Endothelial cell (in vitro differentiated cells): ENCODE data around the gene NAV2. TPM values are rescaled to one million over a fixed set of nuclear protein-coding genes. Genes with fewer than 3 reads are reported as not detected.

Source experiments
- DNase-seq: peaks from one replicate; pipeline ENCODE4 v3.0.0; 2021; ENCODE audit warnings: low spot score
- H3K27ac Mint-ChIP-seq: one replicate; pipeline ENCODE4 v1.8.0; 2021; ENCODE audit warnings: mixed read lengths, inconsistent platforms; ENCODE audit not compliant: unreplicated experiment
- H3K27me3 Mint-ChIP-seq: one replicate; pipeline ENCODE4 v1.8.0; 2021; ENCODE audit warnings: mild to moderate bottlenecking, moderate library complexity, mixed read lengths, inconsistent platforms; ENCODE audit not compliant: unreplicated experiment
- H3K36me3 Mint-ChIP-seq: one replicate; pipeline ENCODE4 v1.8.0; 2021; ENCODE audit warnings: mild to moderate bottlenecking, low read depth, mixed read lengths, inconsistent platforms; ENCODE audit not compliant: unreplicated experiment
- H3K4me1 Mint-ChIP-seq: one replicate; pipeline ENCODE4 v1.8.0; 2021; ENCODE audit warnings: mild to moderate bottlenecking, mixed read lengths, inconsistent platforms; ENCODE audit not compliant: unreplicated experiment
- H3K4me3 Mint-ChIP-seq: one replicate; pipeline ENCODE4 v1.8.0; 2021; ENCODE audit warnings: mild to moderate bottlenecking, mixed read lengths, inconsistent platforms; ENCODE audit not compliant: unreplicated experiment
- H3K9me3 Mint-ChIP-seq: one replicate; pipeline ENCODE4 v1.8.0; 2021; ENCODE audit warnings: mixed read lengths, inconsistent platforms; ENCODE audit not compliant: unreplicated experiment
- CTCF ChIP-seq: fragments of 200-600 bp; sonication (generic); IDR thresholded peaks from one replicate; pipeline ENCODE4 v1.5.0; 2021; ENCODE audit warnings: antibody characterized with exemption; ENCODE audit not compliant: unreplicated experiment
- total RNA-seq: library from RNA; stranded (reverse); fragmentation: NEBNext Ultra II Directional; extraction: Animal tissue kit (Norgen Biotek cat#: 25700); gene quantifications from one replicate; pipeline ENCODE4 v1.2.1, GENCODE V29; 2021; ENCODE audit not compliant: unreplicated experiment

The NAV2 gene
- total RNA-seq, 1 donor from 2014 or later, result 15.6 TPM

DNA sequence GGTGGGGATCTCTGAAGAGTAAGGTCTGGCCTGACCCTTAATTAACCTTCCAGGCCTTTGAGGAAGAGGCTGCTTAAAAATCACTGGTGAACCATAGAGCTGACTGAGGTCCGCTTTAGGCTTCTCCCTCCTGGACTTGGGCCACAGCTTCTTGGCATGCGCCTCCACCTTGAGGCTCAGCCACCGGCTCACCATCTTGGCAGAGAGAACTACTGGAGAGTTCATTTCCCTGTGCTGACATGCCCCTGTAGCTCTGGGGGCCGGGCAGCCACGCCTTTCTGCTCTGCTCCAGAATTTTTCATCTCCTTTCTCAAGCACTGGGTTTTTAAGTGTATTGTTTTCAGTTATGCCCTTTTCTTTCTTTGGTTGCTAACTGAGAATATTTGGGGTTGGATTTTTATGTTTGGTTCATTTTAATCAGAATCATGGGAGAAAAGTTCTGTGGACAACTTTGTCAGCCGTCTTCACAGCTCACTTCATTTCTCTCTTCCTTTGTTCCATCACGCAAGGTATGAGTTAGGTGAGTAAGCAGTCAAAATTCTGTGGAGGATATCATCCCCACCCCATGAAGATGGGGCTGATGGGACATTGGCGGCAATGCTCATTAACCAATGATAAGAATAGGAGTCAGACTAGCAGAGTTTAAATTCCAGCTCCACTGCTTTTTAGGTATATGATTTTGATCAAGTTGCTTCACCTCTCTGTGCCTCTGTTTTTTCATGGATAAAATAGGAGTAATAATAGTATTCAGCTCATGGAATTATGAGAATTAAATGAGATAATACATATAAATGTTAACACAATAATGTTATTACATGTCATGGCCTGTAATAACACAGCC, 343.7 kb downstream of the NAV2 start:
- Mint-ChIP-seq H3K27ac (no peak overlapping the region), H3K36me3 (no peaks in the 10 kb centered on the region)

DNA sequence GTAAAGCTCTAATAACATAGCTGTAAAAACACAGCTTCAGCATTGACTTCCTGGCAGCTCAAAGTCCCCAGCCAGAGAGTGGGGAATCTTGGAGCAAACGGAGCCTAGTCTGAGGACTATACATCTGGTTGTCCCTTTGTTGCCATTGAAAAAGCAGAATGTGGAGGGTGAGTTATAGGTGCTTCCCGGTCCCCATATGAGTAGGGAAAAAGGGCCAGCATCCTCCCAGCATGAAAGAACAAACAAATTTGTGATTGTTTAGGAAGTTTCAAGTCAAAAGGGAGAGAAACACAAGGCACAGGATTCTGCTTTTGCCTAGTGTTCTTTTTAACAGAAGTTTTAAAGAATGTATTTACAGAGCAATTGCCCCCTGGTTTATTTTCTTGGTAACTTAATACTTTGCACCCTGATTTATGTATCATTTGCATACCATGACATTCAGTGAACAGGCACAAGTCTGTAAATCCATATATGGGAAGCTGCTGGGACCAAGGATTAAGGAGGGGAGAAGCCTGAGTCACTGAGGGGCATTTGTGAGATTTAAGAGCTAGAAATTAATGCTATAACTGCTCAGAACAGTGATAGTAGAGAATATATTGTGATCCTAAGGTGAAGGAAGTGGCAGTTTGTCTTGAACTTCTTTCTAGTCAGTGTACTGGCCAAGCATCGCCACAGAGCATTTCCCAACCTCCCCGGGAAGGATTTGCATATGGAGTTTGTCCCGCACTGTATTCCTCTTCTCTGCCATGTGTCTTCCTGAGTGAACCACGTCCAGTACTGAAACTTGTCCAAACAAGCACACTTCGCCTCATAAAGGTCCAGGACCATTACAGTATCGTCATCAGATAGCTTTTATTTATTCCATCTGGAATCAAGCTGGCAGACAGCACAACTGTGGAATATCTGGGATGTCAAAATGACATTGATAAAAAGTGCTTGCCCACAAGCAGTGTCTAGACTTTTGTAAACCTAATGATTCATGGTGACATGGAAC, 344.6 kb downstream of the NAV2 start:
- Mint-ChIP-seq H3K27ac (no peak overlapping the region), H3K9me3 (no peaks in the 10 kb centered on the region), H3K27me3 (no peaks in the 10 kb centered on the region), H3K4me3 (no peak overlapping the region), H3K36me3 (no peaks in the 10 kb centered on the region), H3K4me1 (no peaks in the 10 kb centered on the region)
- no peak for DNase-seq
- no peak for TF ChIP-seq CTCF

More for the DNA sequence above, 343.7 kb downstream of the NAV2 start:
- Mint-ChIP-seq H3K9me3 (no peaks in the 10 kb centered on the region), H3K27me3 (no peaks in the 10 kb centered on the region), H3K4me3 (no peak overlapping the region), H3K4me1 (peaks cover 2% of the 10 kb centered on the region)
- no peak for TF ChIP-seq CTCF
- no peak for DNase-seq

- no peaks in the 10 kb centered on the region for H3K36me3 Mint-ChIP-seq
- TF ChIP-seq CTCF, result no peak
- no peak overlapping the region for H3K27ac Mint-ChIP-seq
- no peaks in the 10 kb centered on the region for H3K9me3 Mint-ChIP-seq
- no peak overlapping the region for H3K4me3 Mint-ChIP-seq
- no peaks in the 10 kb centered on the region for H3K4me1 Mint-ChIP-seq
- no peaks in the 10 kb centered on the region for H3K27me3 Mint-ChIP-seq
- no peak for DNase-seq
These were observed 346.3 kb downstream of the NAV2 start for GRCh38 chr11:20058749-20059458.

- no peak for DNase-seq
- Mint-ChIP-seq H3K27ac (no peak overlapping the region), H3K4me1 (no peaks in the 10 kb centered on the region), H3K9me3 (no peaks in the 10 kb centered on the region), H3K36me3 (no peaks in the 10 kb centered on the region), H3K27me3 (no peaks in the 10 kb centered on the region), H3K4me3 (no peak overlapping the region)
- TF ChIP-seq CTCF, result no peak
These were observed 347.0 kb downstream of the NAV2 start for GRCh38 chr11:20059587-20060021.
